Glomerular visceral epithelial cell (primary cell): ENCODE results near the gene BEND7.
"Not testable (repeated sequence)": the region's sequence is repeated elsewhere in the genome, so short reads cannot be mapped to it uniquely, and the experiment has no call there.

Experiments used
- DNase-seq: peaks from one replicate; pipeline ENCODE4 v3.0.0-alpha.2; 2016; ENCODE audit errors: extremely low spot score

Gene BEND7

GRCh38 chr10:13528875-13529713, at the start of gene BEND7:
Gene BEND7 (minus strand): TSS chr10:13529014. CDS start chr10:13528533, 481 bp downstream.
- DNase-seq, result peak; percentile 71

DNA sequence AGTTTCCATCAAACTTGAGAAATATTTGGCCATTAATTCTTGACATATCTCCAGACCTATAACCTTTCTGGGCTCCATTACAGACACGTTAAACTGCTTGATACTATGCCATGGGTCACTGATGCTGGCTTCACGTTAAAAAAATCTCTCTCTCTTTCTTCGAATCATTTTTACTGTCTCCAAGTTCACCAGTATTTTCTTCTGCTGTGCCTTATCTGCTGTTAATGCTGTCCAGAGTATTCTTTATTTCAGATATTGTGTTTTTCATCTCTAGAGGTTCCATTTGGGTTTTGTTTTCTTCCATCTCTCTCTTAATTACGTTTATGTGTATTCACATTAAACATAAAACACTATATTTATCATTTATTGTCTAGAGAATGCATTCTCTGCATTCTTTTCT, 45.1 kb upstream of the BEND7 start:
- DNase-seq, result no peak

- no peak for DNase-seq
These were observed 42.7 kb upstream of the BEND7 start for GRCh38 chr10:13571541-13571940.

DNA sequence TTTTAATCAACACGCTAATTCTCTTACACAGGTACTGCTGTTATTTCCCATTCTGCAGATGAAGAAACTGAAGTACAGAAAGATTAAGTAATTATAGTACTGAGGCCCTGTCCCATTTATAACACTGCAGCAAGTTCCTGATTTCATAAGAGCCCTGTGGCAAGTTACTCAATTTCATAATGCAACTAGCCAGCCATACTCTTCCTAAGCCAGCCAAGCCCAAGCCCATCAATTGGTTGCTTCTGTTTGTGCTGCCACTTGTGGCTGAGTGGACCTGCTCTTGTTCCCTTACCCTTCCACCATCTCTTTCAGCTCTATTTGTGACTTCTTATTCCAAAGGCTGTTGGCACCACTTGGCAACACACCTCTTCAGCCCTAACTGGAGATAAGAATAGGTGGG, 38.2 kb upstream of the BEND7 start:
- DNase-seq, result no peak

GRCh38 chr10:13564576-13564975, 35.8 kb upstream of the BEND7 start:
- DNase-seq, result peak; percentile 24

DNA sequence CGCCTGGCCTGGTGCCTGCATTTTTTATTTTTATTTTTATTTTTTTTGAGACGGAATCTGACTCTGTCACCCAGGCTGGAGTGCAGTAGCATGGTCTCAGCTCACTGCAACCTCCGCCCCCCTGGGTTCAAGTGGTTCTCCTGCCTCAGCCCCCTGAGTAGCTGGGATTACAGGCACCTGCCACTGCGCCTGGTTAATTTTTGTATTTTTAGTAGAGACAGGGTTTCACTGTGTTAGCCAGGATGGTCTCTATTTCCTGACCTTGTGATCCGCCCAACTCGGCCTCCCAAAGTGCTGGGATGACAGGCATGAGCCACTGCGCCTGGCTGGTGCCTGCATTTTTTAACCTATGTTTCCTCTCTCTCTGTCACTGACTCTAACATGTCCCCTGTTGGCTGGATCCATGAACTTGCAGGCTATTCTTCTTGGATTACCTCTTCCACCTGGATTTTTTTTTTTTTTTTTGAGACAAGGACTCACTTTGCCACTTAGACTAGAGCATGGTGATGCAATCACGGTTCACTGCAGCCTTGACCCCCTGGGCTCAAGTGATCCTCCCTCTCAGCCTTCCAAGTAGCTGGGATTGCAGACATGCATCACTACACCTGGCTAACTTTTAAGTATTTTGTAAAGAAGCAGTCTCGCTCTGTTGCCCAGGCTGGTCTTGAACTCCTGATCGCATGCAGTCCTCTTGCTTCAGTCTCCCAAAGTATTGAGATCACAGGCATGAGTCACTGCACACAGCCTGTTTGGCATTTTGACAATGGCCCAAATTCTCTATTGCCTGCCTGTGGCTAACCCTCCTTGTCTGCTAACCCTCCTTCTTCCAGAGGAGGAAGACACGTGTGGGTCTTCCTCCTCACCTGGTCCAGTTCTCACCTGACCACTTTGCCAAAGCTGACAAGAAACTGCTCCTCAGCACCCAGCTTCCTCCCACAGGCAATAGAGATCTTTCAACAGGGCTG, 34.9 kb upstream of the BEND7 start:
- DNase-seq, result peak; percentile 97

DNA sequence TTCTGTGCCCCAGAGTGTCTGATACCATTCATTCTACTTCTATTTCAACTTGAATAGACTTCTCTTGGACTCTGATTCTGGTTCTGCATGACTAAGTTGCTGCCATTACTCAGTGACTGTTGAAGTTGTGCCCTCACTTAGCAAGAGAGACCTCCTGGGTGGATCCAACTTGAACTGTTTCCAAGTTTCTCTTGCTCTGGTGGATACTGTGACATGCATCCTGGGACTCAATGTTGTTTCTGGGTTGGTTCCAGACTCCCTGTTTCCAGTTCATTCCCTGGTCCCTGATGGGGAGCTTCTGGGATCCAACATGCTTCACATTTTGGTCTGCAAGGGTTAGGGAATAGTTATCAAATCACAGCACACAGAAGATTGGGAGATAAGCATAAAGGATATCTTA, 31.8 kb upstream of the BEND7 start:
- DNase-seq, result peak; percentile 98

DNA sequence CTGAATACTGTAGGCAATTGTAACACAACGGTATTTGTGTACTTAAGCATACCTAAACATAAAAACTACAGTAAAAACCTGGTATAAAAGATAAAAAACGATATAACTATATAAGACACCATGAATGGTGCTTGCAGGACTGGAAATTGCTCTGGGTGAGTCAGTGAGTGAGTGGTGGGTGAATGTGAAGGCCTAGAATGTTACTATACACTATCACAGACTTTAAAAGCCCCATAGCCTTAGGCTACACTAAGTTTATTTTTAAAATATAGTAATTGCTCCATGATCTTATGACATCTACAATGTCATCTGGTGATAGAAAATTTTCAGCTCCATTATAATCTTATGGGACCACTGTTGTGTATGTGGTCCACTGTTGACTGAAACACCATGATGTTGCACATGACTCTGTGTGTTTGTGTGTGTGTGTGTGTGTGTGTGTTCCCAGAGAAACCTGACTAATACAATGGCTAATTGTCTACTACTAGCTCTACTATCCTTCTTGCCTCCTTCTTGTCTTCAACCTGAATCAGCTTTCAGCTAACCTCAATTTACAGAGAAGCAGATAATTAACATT, 30.4 kb upstream of the BEND7 start:
- DNase-seq, result no peak

DNA sequence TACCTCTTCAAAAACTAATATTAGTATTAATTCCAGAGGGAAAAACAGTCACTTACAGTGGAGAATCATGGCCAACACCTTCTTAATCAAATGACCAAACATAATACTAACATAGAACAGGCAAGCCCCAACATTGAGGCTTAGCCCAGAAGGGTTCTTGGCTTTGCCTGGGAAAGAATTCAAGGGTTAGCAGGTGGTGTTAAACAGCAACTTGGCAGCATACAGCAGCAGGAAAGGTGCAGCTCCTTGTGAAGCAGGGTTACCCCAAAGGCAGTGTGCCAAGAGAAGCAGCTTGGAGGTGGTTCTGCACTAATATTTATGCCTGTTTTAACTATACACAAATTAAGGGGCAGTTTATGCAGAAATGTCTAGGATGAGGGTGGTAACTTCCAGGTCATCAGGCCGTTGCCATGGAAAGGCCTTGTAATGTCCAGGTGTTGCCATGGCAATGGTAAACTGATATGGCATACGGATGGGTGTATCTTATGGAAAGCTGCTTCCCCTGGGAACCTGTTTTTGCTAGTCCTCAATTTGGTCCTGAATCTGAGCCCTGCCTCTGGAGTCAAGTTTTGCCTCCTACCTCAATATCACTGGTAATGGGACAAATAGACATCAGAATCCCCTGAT, 27.2 kb upstream of the BEND7 start:
- peak; percentile 35 for DNase-seq

DNA sequence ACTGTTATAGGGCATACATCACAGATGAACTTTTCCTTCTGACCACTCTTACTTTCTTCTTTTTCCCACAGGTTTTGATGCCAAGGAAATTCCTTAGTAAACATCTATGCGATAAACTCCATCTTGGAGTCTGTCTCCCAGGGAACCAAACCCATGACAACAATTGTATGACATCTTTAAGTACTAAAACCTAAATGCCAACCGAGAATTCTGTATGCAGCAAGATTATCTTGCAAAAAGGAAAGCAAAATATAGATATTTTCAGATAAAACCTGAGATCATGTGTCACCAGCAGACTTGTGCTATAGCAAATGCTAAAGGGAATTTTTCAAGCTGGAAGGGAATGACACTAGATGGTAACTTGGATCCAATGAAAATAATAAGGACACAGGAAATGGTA, 22.0 kb upstream of the BEND7 start:
- DNase-seq, result no peak

- no peak for DNase-seq
These were observed 13.7 kb upstream of the BEND7 start for GRCh38 chr10:13542533-13542932.

GRCh38 chr10:13537985-13538384, 9.2 kb upstream of the BEND7 start:
- not testable (repeated sequence) for DNase-seq

DNA sequence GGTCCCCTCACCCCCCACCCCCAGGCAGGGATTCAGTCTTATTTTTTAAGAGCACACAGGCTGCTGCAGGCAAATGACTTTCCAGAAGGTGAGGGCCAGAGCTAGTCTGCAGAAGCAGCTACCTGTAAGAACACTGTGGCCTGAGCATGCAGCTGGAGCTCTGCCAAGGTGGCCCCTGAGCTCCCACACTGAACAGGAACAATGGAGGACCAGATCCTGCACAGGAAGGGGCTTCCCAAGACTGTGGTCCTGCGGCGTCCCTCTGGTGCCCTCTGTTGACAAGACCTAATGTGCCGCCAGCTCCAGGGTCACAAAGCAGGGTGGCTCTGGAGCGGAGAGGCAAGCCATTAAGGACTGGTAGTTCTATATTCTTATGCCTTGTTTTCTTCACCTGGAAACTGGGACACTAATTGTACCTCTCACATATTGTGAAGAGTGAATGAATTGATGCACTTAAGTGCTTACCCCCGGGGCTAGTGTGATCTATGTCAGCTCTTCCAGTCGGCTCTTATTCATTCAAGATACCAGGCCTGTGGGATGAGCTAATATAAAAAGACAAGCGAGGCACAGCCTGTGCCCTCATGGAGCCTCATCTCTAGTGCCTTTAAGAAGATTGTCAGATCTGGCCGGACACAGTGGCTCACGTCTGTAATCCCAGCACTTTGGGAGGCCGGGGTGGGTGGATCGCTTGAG, 8.0 kb upstream of the BEND7 start:
- peak; percentile 71 for DNase-seq

- no peak for DNase-seq
These were observed 6.5 kb upstream of the BEND7 start for GRCh38 chr10:13535346-13535745.

GRCh38 chr10:13529714-13529973, 830 bp upstream of the BEND7 start:
- DNase-seq, result no peak

GRCh38 chr10:13528123-13528874, 515 bp downstream of the BEND7 start:
- DNase-seq, result peak; percentile 12

GRCh38 chr10:13527864-13528122, 1.0 kb downstream of the BEND7 start:
- DNase-seq, result no peak

DNA sequence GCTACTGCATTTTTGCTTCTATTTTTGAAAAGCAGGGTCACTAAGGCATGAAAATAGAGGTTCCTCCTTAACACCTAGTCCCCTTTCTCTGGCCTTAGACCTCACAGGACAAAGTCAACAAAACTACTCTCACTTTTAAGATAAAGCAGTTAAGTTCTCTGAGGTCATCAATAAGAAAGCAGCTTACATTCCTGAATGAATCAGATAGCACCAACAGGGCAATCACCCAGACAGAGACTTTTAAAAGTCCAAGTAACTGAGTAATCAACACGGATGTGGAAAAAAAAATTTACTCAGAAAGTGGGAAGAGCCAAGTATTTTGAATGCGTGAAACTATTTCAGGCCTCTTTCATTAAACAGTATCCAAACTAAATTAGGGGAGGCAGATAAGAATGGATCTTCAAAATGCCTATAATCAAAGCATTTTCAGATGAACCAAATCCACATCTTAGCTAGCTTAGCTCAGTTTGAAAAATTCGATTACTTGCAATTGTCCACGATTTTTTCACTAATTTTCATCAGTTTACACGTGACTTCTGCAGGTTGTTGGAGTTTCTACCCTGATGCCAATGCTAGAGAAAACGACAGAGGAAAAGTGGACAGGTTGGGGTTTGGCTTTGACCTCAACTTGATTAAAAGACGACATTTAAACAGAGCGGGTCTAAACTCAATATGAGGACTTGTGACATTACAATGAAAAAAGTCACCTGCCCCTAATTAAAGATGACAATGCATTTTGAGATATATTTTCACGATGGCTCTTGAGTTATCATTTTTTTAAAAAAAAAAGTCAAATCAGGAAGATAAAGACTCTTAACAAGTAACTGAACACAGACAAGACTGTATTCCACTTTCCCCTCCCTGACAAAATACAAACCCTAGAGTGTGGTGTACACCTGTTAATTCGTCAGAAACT, 1.6 kb downstream of the BEND7 start:
- peak; percentile 83 for DNase-seq

DNA sequence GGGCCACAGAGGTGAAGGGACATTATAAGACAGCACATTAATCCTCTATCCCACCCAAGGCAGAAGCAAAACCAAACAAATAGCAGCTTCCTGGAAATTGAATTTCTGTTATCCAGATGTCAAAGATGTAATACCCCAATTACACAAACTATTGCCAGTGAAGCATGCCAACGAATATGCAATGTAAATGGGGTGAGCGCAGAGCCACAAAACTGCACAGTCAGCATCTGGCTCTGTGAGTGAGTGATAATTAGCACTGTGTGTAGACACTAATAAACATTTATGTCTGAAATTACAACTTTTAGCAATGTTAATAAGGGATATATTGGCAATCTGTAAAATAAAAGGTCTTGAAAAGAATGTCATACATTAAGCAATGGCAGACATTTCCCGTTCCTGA, 3.2 kb downstream of the BEND7 start:
- DNase-seq, result no peak

DNA sequence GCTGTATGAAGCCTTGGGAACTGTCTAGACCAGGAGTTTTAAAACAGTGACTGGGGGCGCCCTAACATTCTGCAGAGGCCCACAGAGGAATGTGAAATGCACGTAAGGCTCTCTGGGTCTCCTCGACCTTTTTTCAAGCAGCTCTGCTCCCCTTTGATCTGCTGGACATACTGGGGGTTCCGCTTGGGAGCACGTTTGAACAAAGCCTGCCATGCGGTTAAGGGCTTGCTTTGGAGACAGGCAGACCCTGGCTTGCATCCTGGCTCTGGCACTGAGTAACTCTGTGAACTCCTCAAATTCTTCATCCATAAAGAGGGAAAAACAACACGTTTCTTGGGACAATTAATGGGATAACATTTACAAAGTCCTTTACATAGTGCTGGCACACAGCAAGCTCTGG, 7.8 kb downstream of the BEND7 start:
- no peak for DNase-seq
